GM19035 (cell line): ENCODE data around the gene NTPCR.
"Not testable (repeated sequence)": the region's sequence is repeated elsewhere in the genome, so short reads cannot be mapped to it uniquely, and the experiment has no call there.

Source experiments
- ATAC-seq: cut with Tn5 transposase; IDR thresholded peaks from one replicate; pipeline ENCODE4 v1.9.1; 2021; ENCODE audit not compliant: unreplicated experiment

Gene NTPCR

DNA sequence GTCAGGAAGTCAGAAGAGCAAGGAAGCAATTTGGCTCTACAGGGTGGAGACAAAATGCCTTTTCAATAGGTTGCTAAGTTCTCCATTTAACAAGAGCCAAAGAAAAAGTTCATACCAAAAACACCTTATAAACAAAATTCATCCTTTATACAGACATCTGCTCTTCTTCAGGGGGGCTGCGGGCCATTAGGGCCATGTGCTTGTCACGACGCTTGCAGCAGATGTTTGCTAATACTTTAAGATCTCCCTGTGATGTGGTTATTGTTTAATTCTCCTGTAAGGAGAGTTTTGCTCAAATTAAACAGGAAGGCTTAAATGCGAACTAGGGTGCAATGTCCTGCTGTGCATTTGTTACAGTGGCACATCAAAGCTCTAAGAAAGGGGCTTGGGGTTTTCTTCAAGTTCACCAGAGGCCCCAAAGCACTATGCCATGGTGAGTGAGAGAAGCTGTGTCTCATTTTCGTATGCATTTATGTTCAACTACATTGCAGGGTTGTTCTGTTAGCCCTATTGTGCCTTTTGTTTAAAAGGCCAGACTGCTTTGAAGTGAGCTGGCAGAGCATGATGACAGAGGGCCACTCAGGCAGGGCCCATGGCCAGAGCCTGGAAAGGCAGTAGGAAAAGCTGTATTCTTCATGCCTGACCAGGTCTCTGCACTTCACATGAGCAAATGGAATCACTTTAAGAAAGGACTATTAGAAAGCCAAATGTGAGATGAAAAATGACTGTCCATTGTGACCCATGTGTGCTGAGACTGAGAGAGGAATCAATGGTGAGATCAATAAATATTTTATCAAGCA lies 24.8 kb upstream of the NTPCR start:
- ATAC-seq: no peak

DNA sequence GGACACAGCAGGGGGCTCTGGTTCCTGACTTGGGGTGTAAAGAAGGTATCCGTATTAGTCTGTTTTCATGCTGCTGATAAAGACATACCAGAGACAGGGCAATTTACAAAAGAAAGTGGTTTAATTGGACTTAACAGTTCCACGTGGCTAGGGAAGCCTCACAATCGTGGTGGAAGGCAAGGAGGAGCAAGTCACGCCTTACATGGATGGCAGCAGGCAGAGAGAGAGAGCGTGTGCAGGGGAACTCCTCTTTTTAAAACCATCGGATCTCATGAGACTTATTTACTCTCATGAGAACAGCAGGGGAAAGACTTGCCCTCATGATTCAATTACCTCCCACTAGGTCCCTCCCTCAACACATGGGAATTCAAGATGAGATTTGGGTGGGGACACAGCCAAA lies 23.2 kb upstream of the NTPCR start:
- ATAC-seq: not testable (repeated sequence)

- no peak for ATAC-seq
These were observed 22.4 kb upstream of the NTPCR start for GRCh38 chr1:232927830-232928505.

DNA sequence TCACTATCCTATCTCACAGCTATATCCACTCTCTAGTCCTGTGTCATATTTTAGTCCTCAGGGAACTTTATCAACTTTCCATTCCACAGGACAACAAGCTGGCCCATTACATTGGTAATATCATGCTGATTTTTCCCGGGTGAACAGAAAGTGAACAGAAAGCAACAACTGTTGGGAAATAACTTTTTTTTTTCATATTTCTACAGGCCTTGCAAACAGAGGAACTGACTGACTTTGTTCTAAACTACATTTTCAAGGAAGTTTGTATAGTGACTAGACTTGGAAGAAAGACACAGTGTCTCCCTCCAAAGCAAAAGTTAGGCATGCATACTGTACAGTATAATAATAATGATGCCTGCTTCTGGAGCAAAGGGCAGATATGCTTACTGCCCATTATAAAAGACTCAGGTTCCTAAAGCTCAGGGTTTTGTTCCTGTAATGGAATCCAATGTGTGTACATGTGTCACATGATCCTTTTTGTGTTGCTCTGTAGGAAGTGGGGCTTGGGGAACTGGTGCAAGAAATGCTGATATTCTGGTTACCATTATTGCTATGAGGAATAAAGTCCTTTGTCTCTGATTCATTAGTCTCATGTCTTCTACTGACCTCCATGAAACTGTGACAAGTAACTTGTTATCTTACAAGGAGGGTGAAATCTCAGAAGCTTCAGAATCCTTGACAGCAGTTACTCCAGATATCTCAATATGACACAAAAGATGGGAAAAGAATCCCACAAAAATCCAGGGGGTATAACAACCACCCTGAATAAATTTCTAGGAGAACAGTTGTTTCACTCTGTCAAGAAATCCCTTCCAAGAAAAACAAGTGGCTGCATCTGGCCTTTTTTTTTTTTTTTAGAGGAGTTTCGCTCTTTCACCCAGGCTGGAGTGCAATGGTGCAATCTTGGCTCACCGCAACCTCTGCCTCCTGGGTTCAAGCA lies 17.7 kb upstream of the NTPCR start:
- no peak for ATAC-seq

GRCh38 chr1:232936941-232937340 lies 13.5 kb upstream of the NTPCR start:
- no peak for ATAC-seq

- no peak for ATAC-seq
These were observed 12.6 kb upstream of the NTPCR start for GRCh38 chr1:232937741-232938375.

GRCh38 chr1:232938926-232939325 lies 11.5 kb upstream of the NTPCR start:
- ATAC-seq: no peak

GRCh38 chr1:232939748-232940147 lies 10.7 kb upstream of the NTPCR start:
- no peak for ATAC-seq

DNA sequence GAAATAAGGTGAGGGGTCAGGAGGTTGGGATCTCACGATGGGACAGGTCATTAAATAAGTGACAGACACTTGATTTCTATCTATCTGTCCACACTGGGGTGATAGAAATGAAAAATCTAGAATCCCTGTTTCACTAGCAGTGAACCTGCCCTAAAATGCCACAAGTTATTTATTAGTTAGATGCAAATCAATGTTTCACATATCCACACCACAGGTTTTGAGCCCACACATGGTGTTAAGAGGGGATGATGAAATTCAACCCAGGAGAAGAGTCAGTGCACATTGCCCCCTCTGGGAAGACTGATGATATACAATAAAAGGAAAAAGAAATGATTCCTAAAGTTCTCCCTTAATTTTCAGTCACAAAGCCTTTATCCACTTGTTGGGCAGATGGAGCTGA lies 10.1 kb upstream of the NTPCR start:
- ATAC-seq: no peak

GRCh38 chr1:232942413-232943294 lies 7.8 kb upstream of the NTPCR start:
- no peak for ATAC-seq

DNA sequence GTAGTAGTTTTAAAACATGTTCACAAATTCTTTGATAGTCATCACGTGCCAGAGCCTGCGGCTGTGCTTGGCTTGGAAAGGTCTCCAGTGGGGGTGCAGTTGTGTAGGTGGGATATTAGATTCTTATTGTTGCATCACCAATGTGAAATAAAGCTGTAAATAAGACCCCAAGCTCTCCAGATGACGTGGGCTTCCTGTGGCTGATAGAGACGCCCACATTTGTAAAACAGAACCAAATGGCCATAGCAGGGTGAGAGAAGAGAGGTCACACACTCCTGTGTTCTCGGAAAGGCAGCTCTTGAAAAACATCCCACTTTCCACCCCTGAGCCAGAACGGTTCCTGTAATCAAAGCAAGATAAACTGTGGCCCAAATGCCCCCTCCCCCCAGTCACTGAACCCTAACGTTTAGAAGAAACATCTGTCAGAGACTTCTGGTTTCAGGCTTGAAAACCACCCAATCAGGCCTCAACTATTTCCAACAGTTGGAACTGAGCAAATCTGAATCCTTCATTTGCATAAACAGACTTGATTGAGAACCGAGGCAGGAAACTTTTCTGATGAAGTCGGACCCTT lies 6.6 kb upstream of the NTPCR start:
- ATAC-seq: no peak

DNA sequence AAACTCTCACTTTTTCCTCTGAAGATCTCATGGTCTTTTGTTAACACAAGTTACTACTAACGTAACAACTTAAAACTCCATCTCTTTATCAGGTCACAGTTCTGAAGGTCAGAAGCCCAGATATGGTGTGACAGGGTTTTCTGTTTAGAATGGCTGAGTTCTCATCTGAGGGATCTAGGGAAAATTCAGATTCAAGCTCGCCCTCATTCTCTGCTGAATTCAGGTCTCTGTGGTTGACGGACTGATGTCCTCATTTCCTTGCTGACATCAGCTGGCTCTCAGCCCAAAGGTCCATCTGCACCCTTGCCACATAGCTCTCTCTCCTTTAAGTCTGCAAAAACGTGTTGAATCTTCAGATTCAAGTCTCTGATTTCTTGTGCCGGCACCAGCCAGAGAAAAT lies 6.1 kb upstream of the NTPCR start:
- no peak for ATAC-seq

- no peak for ATAC-seq
These were observed 695 bp upstream of the NTPCR start for GRCh38 chr1:232949636-232950196.

DNA sequence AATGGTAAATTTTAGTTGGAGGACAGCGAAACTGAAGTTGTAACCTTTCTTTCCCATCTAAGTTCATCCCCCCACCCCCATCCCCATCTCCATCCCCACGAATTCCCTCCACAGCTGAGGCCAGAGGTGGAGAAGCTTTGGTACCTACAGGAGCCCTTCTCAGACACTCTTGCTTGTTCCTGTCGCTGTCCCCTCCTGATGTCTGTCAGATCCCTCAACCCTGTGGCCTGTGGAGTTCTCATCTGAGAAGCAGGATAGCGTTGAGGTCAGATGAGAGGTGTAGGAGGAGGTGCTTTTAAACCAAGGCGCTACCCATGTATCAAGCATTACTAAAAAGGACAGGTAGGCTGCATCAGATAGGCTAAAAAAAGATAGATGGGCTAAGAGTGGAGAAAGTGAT lies 769 bp downstream of the NTPCR start:
- peak; percentile 15 for ATAC-seq

DNA sequence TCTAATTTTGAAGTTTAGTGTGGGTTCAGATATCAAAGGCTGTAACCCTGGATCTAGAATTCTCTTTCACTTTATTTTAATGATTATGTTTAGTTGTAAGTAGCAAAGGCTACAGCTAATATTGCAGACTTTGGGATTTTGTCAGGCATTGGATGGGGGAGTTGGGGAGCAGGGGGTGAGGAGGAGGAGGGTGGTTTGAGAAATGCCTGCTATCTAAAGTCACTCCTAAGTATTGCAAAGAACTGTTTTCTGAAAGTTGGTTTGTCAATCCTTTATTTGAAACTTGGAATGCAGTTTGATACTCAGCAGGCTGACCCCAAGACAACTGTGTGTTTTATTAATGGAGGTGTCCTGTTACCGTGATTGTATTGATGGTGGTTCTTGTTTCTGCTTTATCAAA lies 1.2 kb downstream of the NTPCR start:
- no peak for ATAC-seq

- peak; percentile 48 for ATAC-seq
These were observed 2.4 kb downstream of the NTPCR start for GRCh38 chr1:232952514-232953499.

- ATAC-seq: no peak
These were observed 4.4 kb downstream of the NTPCR start for GRCh38 chr1:232954594-232955365.
